Measurements from ENCODE around the gene CPLX4.

CPLX4 gene

GRCh38 chr18:59275406-59275949, 43.0 kb downstream of the CPLX4 start:
- Histone ChIP-seq H3K36me3 (ENCODE audit: control insufficient read depth, insufficient read depth, low read length) (no peaks in the 10 kb centered on the region), H3K27me3 (ENCODE audit: control insufficient read depth, insufficient read depth, low read length) (peaks cover 85% of the 10 kb centered on the region), H3K4me1 (ENCODE audit: control insufficient read depth, insufficient read depth, low read length) (peaks cover 22% of the 10 kb centered on the region), H3K9ac (ENCODE audit: low read length) (no peak overlapping the region), H3K4me3 (ENCODE audit: low read length) (no peak overlapping the region), H3K9me3 (ENCODE audit: control insufficient read depth, low read length) (no peaks in the 10 kb centered on the region)

- H3K4me1 ChIP-seq (ENCODE audit: control insufficient read depth, insufficient read depth, low read length): peaks cover 22% of the 10 kb centered on the region
- H3K4me3 ChIP-seq (ENCODE audit: low read length): no peak overlapping the region
- H3K27me3 ChIP-seq (ENCODE audit: control insufficient read depth, insufficient read depth, low read length): peaks cover 85% of the 10 kb centered on the region
- H3K36me3 ChIP-seq (ENCODE audit: control insufficient read depth, insufficient read depth, low read length): no peaks in the 10 kb centered on the region
- H3K9ac ChIP-seq (ENCODE audit: low read length): no peak overlapping the region
- H3K9me3 ChIP-seq (ENCODE audit: control insufficient read depth, low read length): no peaks in the 10 kb centered on the region
These were observed 43.9 kb downstream of the CPLX4 start for GRCh38 chr18:59274533-59274928.

GRCh38 chr18:59273759-59274532, 44.5 kb downstream of the CPLX4 start:
- peaks cover 22% of the 10 kb centered on the region for H3K4me1 ChIP-seq (ENCODE audit: control insufficient read depth, insufficient read depth, low read length)
- no peak overlapping the region for H3K4me3 ChIP-seq (ENCODE audit: low read length)
- no peaks in the 10 kb centered on the region for H3K36me3 ChIP-seq (ENCODE audit: control insufficient read depth, insufficient read depth, low read length)
- H3K27me3 ChIP-seq (ENCODE audit: control insufficient read depth, insufficient read depth, low read length): peaks cover 86% of the 10 kb centered on the region
- H3K9ac ChIP-seq (ENCODE audit: low read length): no peak overlapping the region
- no peaks in the 10 kb centered on the region for H3K9me3 ChIP-seq (ENCODE audit: control insufficient read depth, low read length)

- Histone ChIP-seq H3K4me3 (ENCODE audit: low read length) (peak within 1 kb of the TSS; percentile 14), H3K4me1 (ENCODE audit: control insufficient read depth, insufficient read depth, low read length) (peaks cover 30% of the 10 kb centered on the region), H3K27me3 (ENCODE audit: control insufficient read depth, insufficient read depth, low read length) (peaks cover 88% of the 10 kb centered on the region), H3K9me3 (ENCODE audit: control insufficient read depth, low read length) (no peaks in the 10 kb centered on the region), H3K9ac (ENCODE audit: low read length) (no peak within 1 kb of the TSS), H3K36me3 (ENCODE audit: control insufficient read depth, insufficient read depth, low read length) (no peaks in the 10 kb centered on the region)
These were observed 45.3 kb downstream of the CPLX4 start, which contains the start of gene RAX for GRCh38 chr18:59272891-59273758. Gene RAX (minus strand): TSS chr18:59273454. CDS start chr18:59273206, 248 bp downstream.

GRCh38 chr18:59272221-59272888, 46.1 kb downstream of the CPLX4 start:
- peaks cover 96% of the 10 kb centered on the region for H3K27me3 ChIP-seq (ENCODE audit: control insufficient read depth, insufficient read depth, low read length)
- peaks cover 34% of the 10 kb centered on the region for H3K4me1 ChIP-seq (ENCODE audit: control insufficient read depth, insufficient read depth, low read length)
- H3K9ac ChIP-seq (ENCODE audit: low read length): no peak overlapping the region
- no peaks in the 10 kb centered on the region for H3K36me3 ChIP-seq (ENCODE audit: control insufficient read depth, insufficient read depth, low read length)
- H3K9me3 ChIP-seq (ENCODE audit: control insufficient read depth, low read length): no peaks in the 10 kb centered on the region
- H3K4me3 ChIP-seq (ENCODE audit: low read length): peak overlapping the region; percentile 14

GRCh38 chr18:59271606-59272220, 46.7 kb downstream of the CPLX4 start:
- H3K27me3 ChIP-seq (ENCODE audit: control insufficient read depth, insufficient read depth, low read length): peaks cover 97% of the 10 kb centered on the region

GRCh38 chr18:59270689-59271257, 47.7 kb downstream of the CPLX4 start:
- Histone ChIP-seq H3K36me3 (ENCODE audit: control insufficient read depth, insufficient read depth, low read length) (no peaks in the 10 kb centered on the region), H3K27me3 (ENCODE audit: control insufficient read depth, insufficient read depth, low read length) (peaks cover 97% of the 10 kb centered on the region), H3K4me1 (ENCODE audit: control insufficient read depth, insufficient read depth, low read length) (peaks cover 34% of the 10 kb centered on the region), H3K9ac (ENCODE audit: low read length) (no peak overlapping the region), H3K9me3 (ENCODE audit: control insufficient read depth, low read length) (no peaks in the 10 kb centered on the region), H3K4me3 (ENCODE audit: low read length) (no peak overlapping the region)

More at GRCh38 chr18:59271606-59272220, 46.7 kb downstream of the CPLX4 start:
- no peak overlapping the region for H3K9ac ChIP-seq (ENCODE audit: low read length)
- H3K36me3 ChIP-seq (ENCODE audit: control insufficient read depth, insufficient read depth, low read length): no peaks in the 10 kb centered on the region
- no peaks in the 10 kb centered on the region for H3K9me3 ChIP-seq (ENCODE audit: control insufficient read depth, low read length)
- peak overlapping the region; percentile 14 for H3K4me3 ChIP-seq (ENCODE audit: low read length)
- H3K4me1 ChIP-seq (ENCODE audit: control insufficient read depth, insufficient read depth, low read length): peaks cover 34% of the 10 kb centered on the region

GRCh38 chr18:59269563-59270119, 48.8 kb downstream of the CPLX4 start:
- peaks cover 98% of the 10 kb centered on the region for H3K27me3 ChIP-seq (ENCODE audit: control insufficient read depth, insufficient read depth, low read length)
- H3K9ac ChIP-seq (ENCODE audit: low read length): no peak overlapping the region
- no peaks in the 10 kb centered on the region for H3K36me3 ChIP-seq (ENCODE audit: control insufficient read depth, insufficient read depth, low read length)
- peaks cover 34% of the 10 kb centered on the region for H3K4me1 ChIP-seq (ENCODE audit: control insufficient read depth, insufficient read depth, low read length)
- H3K9me3 ChIP-seq (ENCODE audit: control insufficient read depth, low read length): no peaks in the 10 kb centered on the region
- no peak overlapping the region for H3K4me3 ChIP-seq (ENCODE audit: low read length)

- Histone ChIP-seq H3K4me3 (ENCODE audit: low read length) (no peak overlapping the region), H3K27me3 (ENCODE audit: control insufficient read depth, insufficient read depth, low read length) (peaks cover 98% of the 10 kb centered on the region), H3K4me1 (ENCODE audit: control insufficient read depth, insufficient read depth, low read length) (peaks cover 32% of the 10 kb centered on the region)
These were observed 49.5 kb downstream of the CPLX4 start for GRCh38 chr18:59268721-59269562.

GRCh38 chr18:59268127-59268720, 50.2 kb downstream of the CPLX4 start:
- no peaks in the 10 kb centered on the region for H3K36me3 ChIP-seq (ENCODE audit: control insufficient read depth, insufficient read depth, low read length)
- peaks cover 31% of the 10 kb centered on the region for H3K4me1 ChIP-seq (ENCODE audit: control insufficient read depth, insufficient read depth, low read length)
- no peak overlapping the region for H3K9ac ChIP-seq (ENCODE audit: low read length)
- H3K4me3 ChIP-seq (ENCODE audit: low read length): no peak overlapping the region
- no peaks in the 10 kb centered on the region for H3K9me3 ChIP-seq (ENCODE audit: control insufficient read depth, low read length)
- H3K27me3 ChIP-seq (ENCODE audit: control insufficient read depth, insufficient read depth, low read length): peaks cover 97% of the 10 kb centered on the region

More at GRCh38 chr18:59268721-59269562, 49.5 kb downstream of the CPLX4 start:
- no peak overlapping the region for H3K9ac ChIP-seq (ENCODE audit: low read length)
- H3K9me3 ChIP-seq (ENCODE audit: control insufficient read depth, low read length): no peaks in the 10 kb centered on the region
- no peaks in the 10 kb centered on the region for H3K36me3 ChIP-seq (ENCODE audit: control insufficient read depth, insufficient read depth, low read length)

All from mucosa of stomach (tissue), 1 donor.